Ectodermal cell (in vitro differentiated cells): ENCODE measurements around the gene RAB33A.
A peak's percentile ranks its signal among the peaks of the same experiment; 100 is the strongest.

Experiments
- H3K27ac ChIP-seq: 2 replicates; pipeline ENCODE4 v1.7.0; 2013; ENCODE audit warnings: mild to moderate bottlenecking, low read depth, low read length; ENCODE audit not compliant: insufficient read depth, poor library complexity, severe bottlenecking
- H3K27me3 ChIP-seq: 2 replicates; pipeline ENCODE4 v1.7.0; 2013; ENCODE audit warnings: mild to moderate bottlenecking, low read length; ENCODE audit not compliant: insufficient read depth, control insufficient read depth, poor library complexity, severe bottlenecking
- H3K36me3 ChIP-seq: one replicate; pipeline ENCODE4 v1.7.0; 2013; ENCODE audit warnings: low read length; ENCODE audit not compliant: control insufficient read depth, insufficient read depth
- H3K4me1 ChIP-seq: one replicate; pipeline ENCODE4 v1.7.0; 2013; ENCODE audit warnings: low read length; ENCODE audit not compliant: control insufficient read depth, insufficient read depth
- H3K4me3 ChIP-seq: 2 replicates; pipeline ENCODE4 v1.7.0; 2013; ENCODE audit warnings: low read depth, low read length, control low read depth; ENCODE audit not compliant: insufficient read depth
- H3K9me3 ChIP-seq: 2 replicates; pipeline ENCODE4 v1.7.0; 2013; ENCODE audit warnings: mild to moderate bottlenecking, low read length, moderate library complexity; ENCODE audit not compliant: control insufficient read depth
- WGBS, 2 experiments: methylation state at CpG; one replicate each; pipeline ENCODE4 v1.1.7; 2013; ENCODE audit warnings: missing lambda C conversion rate in 2 of 2; 5-methylcytosine and 5-hydroxymethylcytosine counted together

The RAB33A gene

DNA sequence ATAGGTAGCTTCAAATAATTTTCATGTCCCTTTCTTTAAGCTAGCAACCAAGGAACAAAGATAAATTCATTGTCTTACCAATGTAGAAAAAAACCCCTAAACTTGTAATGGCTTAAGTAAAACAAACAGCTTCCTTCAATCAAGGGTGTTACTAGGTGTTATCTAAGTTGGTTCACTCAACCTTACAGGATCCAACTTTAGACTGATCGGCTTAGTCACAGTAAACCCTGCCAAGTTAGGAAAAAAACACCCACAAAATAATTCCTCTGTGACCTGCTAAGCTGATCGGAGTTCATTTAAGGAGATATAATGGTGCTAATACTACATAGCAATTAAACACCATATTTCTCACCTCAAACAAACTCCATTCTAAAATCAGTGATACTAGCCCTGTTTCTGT, 16.2 kb upstream of the RAB33A start:
- Histone ChIP-seq H3K4me1 (no peaks in the 10 kb centered on the region), H3K4me3 (no peak overlapping the region), H3K27ac (no peak overlapping the region), H3K27me3 (no peaks in the 10 kb centered on the region), H3K9me3 (no peaks in the 10 kb centered on the region), H3K36me3 (no peaks in the 10 kb centered on the region)
- WGBS, 2 experiments = 86% methylated on average over 1 of the region's 2 CpGs; no CpG with 5 or more reads in 1 of the 2 experiments

DNA sequence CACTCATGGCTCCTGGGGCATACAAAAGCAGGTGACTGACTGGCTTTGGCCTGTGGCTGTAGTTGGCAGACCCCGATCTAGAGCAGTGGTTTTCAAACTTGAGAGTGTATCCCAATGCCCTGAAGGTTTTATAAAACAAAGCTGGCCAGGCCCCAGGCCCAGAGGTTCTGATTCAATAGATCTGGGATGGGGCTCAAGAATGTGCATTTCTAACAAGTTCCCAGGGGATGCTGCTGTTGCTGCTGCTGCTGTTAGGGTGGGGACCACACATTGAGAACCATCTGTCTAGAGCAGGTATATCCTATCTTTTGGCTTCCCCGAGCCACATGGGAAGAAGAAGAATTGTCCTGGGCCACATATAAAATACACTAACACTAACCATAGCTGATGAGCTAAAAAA, 13.5 kb upstream of the RAB33A start:
- H3K36me3 ChIP-seq = no peaks in the 10 kb centered on the region
- WGBS, 2 experiments = 92 to 100% methylated on average over 2 of the region's 2 CpGs
- H3K4me1 ChIP-seq = no peaks in the 10 kb centered on the region
- no peak overlapping the region for H3K27ac ChIP-seq
- no peak overlapping the region for H3K4me3 ChIP-seq
- H3K27me3 ChIP-seq = no peaks in the 10 kb centered on the region
- no peaks in the 10 kb centered on the region for H3K9me3 ChIP-seq

DNA sequence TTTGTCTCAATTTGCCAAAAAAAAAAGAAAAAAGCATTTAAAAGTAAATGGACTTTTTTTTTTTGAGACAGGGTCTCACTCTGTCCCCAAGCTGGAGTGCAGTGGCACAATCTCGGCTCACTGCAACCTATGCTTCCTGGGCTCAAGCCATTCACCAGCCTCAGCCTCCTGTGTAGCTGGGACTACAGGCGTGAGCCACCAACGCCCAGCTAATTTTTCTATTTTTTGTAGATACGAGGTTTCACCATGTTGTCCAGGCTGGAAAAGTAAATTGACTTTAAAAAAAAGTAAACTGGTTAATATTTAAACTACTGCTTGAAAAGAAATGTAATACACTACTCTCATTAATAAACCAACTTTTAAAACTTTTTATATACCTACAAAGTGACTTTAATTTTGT, 12.0 kb upstream of the RAB33A start:
- Histone ChIP-seq H3K27ac (no peak overlapping the region), H3K9me3 (no peaks in the 10 kb centered on the region), H3K4me3 (no peak overlapping the region), H3K36me3 (no peaks in the 10 kb centered on the region), H3K4me1 (no peaks in the 10 kb centered on the region), H3K27me3 (no peaks in the 10 kb centered on the region)
- WGBS, 2 experiments = 93 to 95% methylated on average over 3 to 4 of the region's 4 CpGs

DNA sequence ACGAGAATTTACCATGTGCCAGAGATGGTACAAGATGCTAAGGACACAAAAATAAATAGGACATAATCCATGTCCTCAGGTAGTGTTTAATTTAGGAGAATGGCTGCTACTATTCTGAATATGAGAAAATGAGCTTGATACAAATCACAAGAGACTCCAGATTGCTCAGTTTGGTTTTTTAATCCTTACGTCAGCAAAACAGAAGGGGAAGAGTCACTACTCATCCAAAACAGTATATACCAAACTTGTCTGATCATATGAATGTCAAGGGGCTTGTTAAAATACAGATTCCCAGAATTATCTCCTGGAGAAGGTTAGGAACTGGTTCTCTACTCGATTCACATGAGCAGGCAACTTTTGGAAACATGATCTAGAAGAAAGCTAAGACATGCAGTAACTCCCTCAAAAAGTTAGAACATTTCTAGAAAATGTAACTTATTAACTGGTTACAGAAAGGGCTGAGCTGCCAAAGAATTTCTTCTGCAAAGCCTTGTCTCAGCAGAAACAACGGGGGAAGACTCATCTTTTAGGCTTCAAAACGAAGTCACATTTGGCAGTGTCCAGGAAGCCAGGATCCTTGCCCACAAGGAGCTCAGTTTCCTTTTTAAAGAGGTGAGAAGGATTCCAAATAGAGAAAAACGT, 9.5 kb upstream of the RAB33A start:
- WGBS, 2 experiments = 81 to 95% methylated on average over 3 to 6 of the region's 6 CpGs

DNA sequence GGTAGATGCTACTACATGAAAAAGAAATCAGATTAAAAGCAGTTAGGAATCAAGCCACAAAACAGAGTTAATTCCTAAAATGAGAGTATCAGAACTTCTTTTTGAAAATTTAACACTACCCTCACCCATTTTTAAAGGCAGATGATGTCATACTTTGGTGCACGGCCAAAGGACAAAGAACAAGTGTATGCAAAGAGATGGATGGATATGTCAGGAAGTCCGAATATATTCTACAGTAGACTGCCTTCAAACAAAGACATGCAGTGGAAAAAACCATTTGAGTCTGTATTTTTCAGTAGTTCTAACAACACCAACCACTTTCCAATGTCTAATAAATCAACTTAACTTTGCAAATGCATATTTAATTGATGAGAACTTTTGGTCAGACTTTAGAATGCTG, 8.4 kb upstream of the RAB33A start:
- Histone ChIP-seq H3K27ac (no peak overlapping the region), H3K36me3 (no peaks in the 10 kb centered on the region), H3K27me3 (no peaks in the 10 kb centered on the region), H3K4me3 (no peak overlapping the region), H3K4me1 (no peaks in the 10 kb centered on the region), H3K9me3 (no peaks in the 10 kb centered on the region)
- 95% methylated on average over 2 of the region's 2 CpGs; no CpG with 5 or more reads in 1 of the 2 experiments for WGBS, 2 experiments

More for the DNA sequence above, 9.5 kb upstream of the RAB33A start:
- H3K27ac ChIP-seq = no peak overlapping the region
- H3K9me3 ChIP-seq = no peaks in the 10 kb centered on the region
- no peaks in the 10 kb centered on the region for H3K36me3 ChIP-seq
- H3K27me3 ChIP-seq = no peaks in the 10 kb centered on the region
- H3K4me3 ChIP-seq = no peak overlapping the region
- H3K4me1 ChIP-seq = no peaks in the 10 kb centered on the region

DNA sequence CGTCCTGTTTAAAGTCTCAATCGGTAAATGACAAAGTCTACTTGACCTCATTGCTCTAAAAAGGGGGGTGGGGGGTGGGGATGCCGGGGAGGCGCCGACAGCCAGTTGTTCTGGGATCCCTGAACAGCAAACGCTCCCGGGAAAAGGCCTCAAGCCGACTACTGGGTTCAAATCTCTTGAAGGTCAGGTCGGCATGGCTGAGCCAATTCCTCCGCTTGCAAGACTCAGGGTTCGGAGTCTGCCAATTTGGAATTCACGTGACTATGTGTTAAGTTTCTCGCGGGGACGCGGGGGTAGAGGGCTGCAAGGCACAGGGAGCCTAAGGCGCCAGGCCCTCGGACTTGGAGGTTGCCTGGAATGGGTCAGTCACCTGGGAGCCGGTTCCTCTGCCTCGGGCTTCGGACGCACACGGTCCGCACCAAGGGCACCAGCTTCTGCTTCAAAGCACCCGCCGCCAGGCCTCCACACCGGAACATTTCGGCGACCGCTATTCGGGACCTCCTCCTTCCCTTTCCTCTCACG, 6.5 kb upstream of the RAB33A start:
- Histone ChIP-seq H3K36me3 (no peaks in the 10 kb centered on the region), H3K27ac (peak overlapping the region; percentile 67), H3K9me3 (no peaks in the 10 kb centered on the region), H3K4me3 (peak overlapping the region; percentile 74), H3K4me1 (no peaks in the 10 kb centered on the region), H3K27me3 (no peaks in the 10 kb centered on the region)
- 0% methylated on average over 30 to 32 of the region's 32 CpGs for WGBS, 2 experiments

DNA sequence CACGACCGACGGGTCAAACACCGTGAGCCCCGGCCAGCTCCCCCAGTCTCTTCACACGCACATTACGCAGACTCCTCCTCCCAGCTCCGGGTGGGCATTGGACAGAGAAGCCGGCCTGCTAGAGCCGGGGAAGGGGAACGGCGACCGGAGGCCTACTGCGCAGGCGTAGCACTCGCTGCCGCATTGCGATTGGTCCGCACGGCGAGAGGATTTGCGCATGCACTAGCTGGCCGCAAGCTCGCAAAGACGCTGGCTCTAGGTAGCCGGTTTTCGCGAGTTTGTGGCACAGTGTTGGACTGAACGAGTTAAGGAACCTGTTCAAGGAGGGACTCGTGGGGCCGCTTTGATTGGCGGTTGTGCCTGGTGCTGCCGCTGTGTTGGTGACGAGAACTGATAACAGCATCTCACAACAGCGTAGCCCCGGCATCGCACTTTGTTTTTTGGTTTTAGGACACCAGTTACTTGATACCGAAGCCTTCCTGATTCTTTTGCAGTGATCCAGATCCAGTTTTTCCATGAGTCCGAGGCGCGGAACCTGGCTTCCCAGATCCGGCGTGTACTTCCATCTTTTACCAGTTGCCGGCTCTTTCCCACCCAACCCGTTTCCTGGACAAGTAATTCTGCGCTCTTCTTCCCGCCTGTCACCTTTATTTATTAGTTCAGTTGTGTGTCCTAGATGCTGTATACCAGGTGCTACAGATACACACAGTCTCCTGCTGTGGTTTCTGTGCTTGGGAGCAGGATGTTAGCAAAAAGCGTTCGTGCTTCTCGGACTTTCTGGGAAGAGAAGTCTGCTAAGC, 5.9 kb upstream of the RAB33A start, which contains the start of gene AIFM1:
TSS of gene AIFM1 (minus strand) at position 139 of the 800 bp plus-strand sequence. CDS start 185 bp downstream, outside the sequence.
- Histone ChIP-seq H3K4me3 (peak within 1 kb of the TSS; percentile 74), H3K27me3 (no peaks in the 10 kb centered on the region), H3K4me1 (no peaks in the 10 kb centered on the region), H3K27ac (peak within 1 kb of the TSS; percentile 97), H3K36me3 (no peaks in the 10 kb centered on the region), H3K9me3 (no peaks in the 10 kb centered on the region)
- WGBS, 2 experiments = 0 to 1% methylated on average over 48 to 49 of the region's 50 CpGs

DNA sequence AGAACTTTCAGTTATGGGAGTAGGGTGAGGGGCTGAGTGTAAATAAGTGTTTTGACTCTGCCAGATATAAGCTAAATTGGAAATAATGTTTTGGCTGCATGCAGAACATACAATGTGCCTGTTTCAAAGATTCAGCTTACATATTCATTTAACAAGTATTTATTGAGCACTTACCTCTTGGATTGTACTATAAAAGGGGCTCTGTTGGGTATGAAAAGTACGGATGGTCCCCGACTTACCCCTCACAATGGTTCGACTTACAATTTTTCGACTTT, 5.3 kb upstream of the RAB33A start:
- no peaks in the 10 kb centered on the region for H3K36me3 ChIP-seq
- WGBS, 2 experiments = 3 to 13% methylated on average over 4 of the region's 4 CpGs
- H3K9me3 ChIP-seq = no peaks in the 10 kb centered on the region
- H3K4me1 ChIP-seq = no peaks in the 10 kb centered on the region
- peaks cover 5% of the 10 kb centered on the region for H3K27me3 ChIP-seq
- H3K27ac ChIP-seq = no peak overlapping the region
- peak overlapping the region; percentile 74 for H3K4me3 ChIP-seq

DNA sequence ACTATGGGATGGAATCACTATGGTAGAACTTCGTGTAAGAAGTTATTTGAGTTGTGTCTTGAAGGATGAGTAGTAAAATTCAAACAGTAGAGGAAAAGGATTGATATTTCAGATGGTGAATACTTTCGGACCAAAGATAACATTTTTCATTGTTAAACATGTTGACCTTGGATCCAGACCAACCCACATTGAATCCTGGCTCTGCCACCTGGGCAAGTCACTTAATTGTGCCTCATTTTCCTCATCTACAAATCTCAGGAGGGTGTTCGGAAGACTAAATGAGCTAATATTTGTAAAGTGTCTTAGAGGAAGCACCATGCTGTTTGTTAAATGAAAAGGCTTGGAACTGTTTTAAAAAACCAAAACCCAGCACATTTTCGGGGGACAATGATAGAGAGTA, 4.7 kb upstream of the RAB33A start:
- H3K27ac ChIP-seq = no peak overlapping the region
- no peaks in the 10 kb centered on the region for H3K4me1 ChIP-seq
- peaks cover 11% of the 10 kb centered on the region for H3K27me3 ChIP-seq
- H3K36me3 ChIP-seq = no peaks in the 10 kb centered on the region
- peak overlapping the region; percentile 74 for H3K4me3 ChIP-seq
- 76 to 87% methylated on average over 3 to 4 of the region's 4 CpGs for WGBS, 2 experiments
- H3K9me3 ChIP-seq = no peaks in the 10 kb centered on the region

DNA sequence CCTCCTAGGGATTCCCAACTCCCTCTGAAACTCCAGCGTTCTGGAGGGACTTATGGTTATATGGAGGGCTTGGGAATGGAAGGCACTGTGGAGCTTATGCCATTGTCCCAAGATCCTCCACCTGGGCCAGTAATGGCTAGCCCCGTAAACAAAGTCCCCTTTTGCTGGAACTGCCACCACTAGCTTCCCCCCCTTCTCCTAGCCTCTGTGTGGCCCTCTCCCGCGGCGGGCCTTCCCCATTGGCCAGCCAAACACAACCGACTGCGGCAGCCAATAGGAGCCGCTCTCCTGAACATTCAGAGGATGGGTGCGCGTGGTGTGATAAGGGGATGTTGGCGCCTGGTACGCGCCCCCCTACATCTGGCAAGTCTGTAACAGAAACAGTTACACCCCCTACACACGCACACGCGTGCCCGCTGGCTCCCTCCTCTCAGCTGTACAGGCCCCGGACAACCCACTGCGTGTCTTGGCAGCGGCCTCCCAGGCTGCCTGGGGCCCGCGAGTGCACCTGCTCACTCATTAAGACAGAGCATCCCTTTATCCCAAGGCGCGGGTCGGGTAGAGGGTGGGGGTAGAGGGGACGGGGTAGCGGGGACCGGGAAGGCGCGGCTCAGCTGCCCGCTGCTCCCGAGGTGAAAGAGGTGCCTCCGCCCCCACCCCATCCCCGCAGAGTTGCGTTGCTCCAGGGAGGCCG, 863 bp upstream of the RAB33A start:
- Histone ChIP-seq H3K27ac (no peak overlapping the region), H3K36me3 (no peaks in the 10 kb centered on the region), H3K4me3 (peak overlapping the region; percentile 43), H3K4me1 (no peaks in the 10 kb centered on the region), H3K27me3 (peaks cover 23% of the 10 kb centered on the region), H3K9me3 (no peaks in the 10 kb centered on the region)
- WGBS, 2 experiments = 0 to 2% methylated on average over 25 of the region's 36 CpGs
